Endothelial cell (in vitro differentiated cells): ENCODE results near the gene DAD1. TPM values are rescaled to one million over a fixed set of nuclear protein-coding genes. Genes with fewer than 3 reads are reported as not detected.
"Not testable (repeated sequence)": the region's sequence is repeated elsewhere in the genome, so short reads cannot be mapped to it uniquely, and the experiment has no call there.

ENCODE experiments used
- DNase-seq: peaks from one replicate; pipeline ENCODE4 v3.0.0; 2021; ENCODE audit warnings: low spot score
- H3K27ac Mint-ChIP-seq: one replicate; pipeline ENCODE4 v1.8.0; 2021; ENCODE audit warnings: mixed read lengths, inconsistent platforms; ENCODE audit not compliant: unreplicated experiment
- H3K27me3 Mint-ChIP-seq: one replicate; pipeline ENCODE4 v1.8.0; 2021; ENCODE audit warnings: mild to moderate bottlenecking, moderate library complexity, mixed read lengths, inconsistent platforms; ENCODE audit not compliant: unreplicated experiment
- H3K36me3 Mint-ChIP-seq: one replicate; pipeline ENCODE4 v1.8.0; 2021; ENCODE audit warnings: mild to moderate bottlenecking, low read depth, mixed read lengths, inconsistent platforms; ENCODE audit not compliant: unreplicated experiment
- H3K4me1 Mint-ChIP-seq: one replicate; pipeline ENCODE4 v1.8.0; 2021; ENCODE audit warnings: mild to moderate bottlenecking, mixed read lengths, inconsistent platforms; ENCODE audit not compliant: unreplicated experiment
- H3K4me3 Mint-ChIP-seq: one replicate; pipeline ENCODE4 v1.8.0; 2021; ENCODE audit warnings: mild to moderate bottlenecking, mixed read lengths, inconsistent platforms; ENCODE audit not compliant: unreplicated experiment
- H3K9me3 Mint-ChIP-seq: one replicate; pipeline ENCODE4 v1.8.0; 2021; ENCODE audit warnings: mixed read lengths, inconsistent platforms; ENCODE audit not compliant: unreplicated experiment
- CTCF ChIP-seq: fragments of 200-600 bp; sonication (generic); IDR thresholded peaks from one replicate; pipeline ENCODE4 v1.5.0; 2021; ENCODE audit warnings: antibody characterized with exemption; ENCODE audit not compliant: unreplicated experiment
- total RNA-seq: library from RNA; stranded (reverse); fragmentation: NEBNext Ultra II Directional; extraction: Animal tissue kit (Norgen Biotek cat#: 25700); gene quantifications from one replicate; pipeline ENCODE4 v1.2.1, GENCODE V29; 2021; ENCODE audit not compliant: unreplicated experiment

Gene DAD1
- total RNA-seq, 1 donor from 2014 or later: 250 TPM

- H3K4me1 Mint-ChIP-seq: peaks cover 12% of the 10 kb centered on the region
- H3K4me3 Mint-ChIP-seq: no peak overlapping the region
- peaks cover 9% of the 10 kb centered on the region for H3K9me3 Mint-ChIP-seq
- no peak for TF ChIP-seq CTCF
- H3K27me3 Mint-ChIP-seq: peaks cover 5% of the 10 kb centered on the region
- H3K27ac Mint-ChIP-seq: no peak overlapping the region
- H3K36me3 Mint-ChIP-seq: peaks cover 17% of the 10 kb centered on the region
- no peak for DNase-seq
Observed at GRCh38 chr14:22629361-22629760, 40.3 kb upstream of the DAD1 start.

GRCh38 chr14:22627506-22628263, 38.7 kb upstream of the DAD1 start:
- no peak for DNase-seq
- Mint-ChIP-seq H3K4me3 (no peak overlapping the region), H3K9me3 (peaks cover 5% of the 10 kb centered on the region), H3K27ac (no peak overlapping the region), H3K36me3 (peaks cover 17% of the 10 kb centered on the region), H3K27me3 (peaks cover 4% of the 10 kb centered on the region), H3K4me1 (peaks cover 20% of the 10 kb centered on the region)
- no peak for TF ChIP-seq CTCF

GRCh38 chr14:22626590-22626989, 37.6 kb upstream of the DAD1 start:
- peaks cover 3% of the 10 kb centered on the region for H3K9me3 Mint-ChIP-seq
- no peak for DNase-seq
- no peak overlapping the region for H3K27ac Mint-ChIP-seq
- no peak overlapping the region for H3K4me3 Mint-ChIP-seq
- no peak for TF ChIP-seq CTCF
- peaks cover 25% of the 10 kb centered on the region for H3K4me1 Mint-ChIP-seq
- H3K27me3 Mint-ChIP-seq: peaks cover 4% of the 10 kb centered on the region
- H3K36me3 Mint-ChIP-seq: peaks cover 23% of the 10 kb centered on the region

- Mint-ChIP-seq H3K27ac (peak overlapping the region; percentile 79), H3K9me3 (no peaks in the 10 kb centered on the region), H3K27me3 (peaks cover 2% of the 10 kb centered on the region), H3K4me1 (peaks cover 26% of the 10 kb centered on the region), H3K4me3 (no peak overlapping the region), H3K36me3 (peaks cover 9% of the 10 kb centered on the region)
- no peak for DNase-seq
- TF ChIP-seq CTCF: no peak
Observed at GRCh38 chr14:22623047-22623446, 34.0 kb upstream of the DAD1 start.

- DNase-seq: no peak
- Mint-ChIP-seq H3K27me3 (peaks cover 3% of the 10 kb centered on the region), H3K4me3 (no peak overlapping the region), H3K4me1 (peaks cover 21% of the 10 kb centered on the region), H3K27ac (no peak overlapping the region), H3K36me3 (peaks cover 9% of the 10 kb centered on the region), H3K9me3 (no peaks in the 10 kb centered on the region)
- no peak for TF ChIP-seq CTCF
Observed at GRCh38 chr14:22622255-22622654, 33.2 kb upstream of the DAD1 start.

GRCh38 chr14:22615765-22616164, 26.7 kb upstream of the DAD1 start:
- not testable (repeated sequence) for H3K27me3 Mint-ChIP-seq, H3K4me3 Mint-ChIP-seq, DNase-seq, H3K27ac Mint-ChIP-seq, H3K9me3 Mint-ChIP-seq
- H3K4me1 Mint-ChIP-seq: peaks cover 28% of the 10 kb centered on the region
- peaks cover 23% of the 10 kb centered on the region for H3K36me3 Mint-ChIP-seq
